Measurements from ENCODE around the gene ECHDC3. TPM values are rescaled to one million over a fixed set of nuclear protein-coding genes. Genes with fewer than 3 reads are reported as not detected.

Gene ECHDC3
- total and polyA plus RNA-seq, 2 of the 13 experiments (the other 11 are each of a cell fraction or from before 2014, with no cell fraction given) = not detected

- H2AFZ ChIP-seq (ENCODE audit: low read length) = no peak overlapping the region
- no peak overlapping the region for H3K4me3 ChIP-seq (replicated peaks in 1 of 3; ENCODE audit: insufficient read depth in 1 of 3, low read depth in 2 of 3, low read length in 3 of 3)
- BruUV-seq (replicated peaks) = no TSS peak
- peaks cover 3 to 34% of the 10 kb centered on the region in 2 experiments; a peak in 3 of 5 replicates for H3K27me3 ChIP-seq (ENCODE audit: control insufficient read depth in 1 of 2, insufficient read depth in 2 of 2, low read length in 2 of 2)
- DNase-seq (ENCODE audit: low spot score) = no peak
- H3K79me2 ChIP-seq (ENCODE audit: insufficient read depth, low read length) = no peaks in the 10 kb centered on the region
- H3K9ac ChIP-seq (ENCODE audit: insufficient read depth, low read depth, low read length) = no peak overlapping the region
- ChIA-PET CTCF (ENCODE audit: low intra/inter-chr PET ratio, low total read pairs) (interaction anchor here (1.0 to 3.8 kb wide), 3 partner anchors 243 to 335 kb away, joined by 3 to 61 read pairs (median 7); no protein-coding TSS in a partner anchor), POLR2A (interaction anchor here (1.0 to 1.7 kb wide), 2 partner anchors 42 to 244 kb away, joined by 3 to 7 read pairs; no protein-coding TSS in a partner anchor)
- H3K36me3 ChIP-seq (replicated peaks in 1 of 2; ENCODE audit: control insufficient read depth in 1 of 2, insufficient read depth in 2 of 2, low read length in 2 of 2) = no peaks in the 10 kb centered on the region
- ATAC-seq = peak; percentile 10
- no peak for FAIRE-seq
- H3K4me2 ChIP-seq (ENCODE audit: low read depth, low read length) = peak overlapping the region; percentile 99; the same call in 1 of the 2 replicates
- H3K4me1 ChIP-seq (ENCODE audit: insufficient read depth, low read length) = peaks cover 54% of the 10 kb centered on the region
- intact Hi-C loops (cut with micrococcal nuclease; ENCODE audit: unreplicated experiment) (loop anchor here (1.0 to 5.0 kb wide), 3 partner anchors 146 to 336 kb away; partner anchors contain the start of gene USP6NL), in situ Hi-C loops (cut with HindIII; ENCODE audit: extremely low pct_ligation_motif_present, low pct_unique_long_range_greater_than_20kb) (loop anchor here (5.0 to 10.0 kb wide), 2 partner anchors 241 to 324 kb away; no protein-coding TSS in a partner anchor)
- no peak for TF ChIP-seq RBM39 (IDR thresholded peaks at IDR 0.05; ENCODE audit: low read depth, low read length, poor library complexity, severe bottlenecking)
- TF ChIP-seq SNAPC4 (CRISPR knock-in tag; IDR thresholded peaks at IDR 0.05) = 0 out of 2 replicates have a peak, but pooled peaks have one; percentile 8
- no peak for TF ChIP-seq THAP11 (CRISPR knock-in tag; IDR thresholded peaks at IDR 0.05)
- TF ChIP-seq SPEN (CRISPR knock-in tag; IDR thresholded peaks at IDR 0.05; ENCODE audit: low read depth) = no peak
- TF ChIP-seq ZNF75D (CRISPR knock-in tag; IDR thresholded peaks at IDR 0.05; ENCODE audit: borderline replicate concordance) = no peak
- no peaks in the 10 kb centered on the region for H4K20me1 ChIP-seq (ENCODE audit: insufficient read depth, low read length)
- H3K9me3 ChIP-seq (ENCODE audit: low read length) = no peaks in the 10 kb centered on the region
- 80% methylated on average over 11 of the region's 13 CpGs for WGBS (ENCODE audit: low lambda C conversion rate)
- no peak overlapping the region for H3K27ac ChIP-seq (ENCODE audit: extremely low read length, insufficient read depth, low read length)
Observed at GRCh38 chr10:11758527-11759236, 16.5 kb downstream of the ECHDC3 start.

Data from HepG2 (cell line).